Heart right ventricle (tissue), 16 donors: ENCODE measurements around the gene ACAN. TPM values are rescaled to one million over a fixed set of nuclear protein-coding genes. Genes with fewer than 3 reads are reported as not detected.

Source experiments
- ATAC-seq, 8 donors: fragments of 200-7000 bp; cut with Tn5 transposase; one replicate each; pipeline ENCODE4 v1.9.1; 2020; ENCODE audit warnings: mild to moderate bottlenecking in 8 of 8, moderate library complexity in 8 of 8, moderate number of reproducible peaks in 1 of 8
- DNase-seq, 2 donors: peaks; one replicate each; pipeline ENCODE4 v3.0.0-alpha.2; 2020
- H3K27ac ChIP-seq, 10 donors: fragments of 200-600 bp; sonication (generic) in 2 of 10; one replicate each; pipeline versions ENCODE4 v1.5.0 to v1.8.0; 2020 to 2022; ENCODE audit warnings: mild to moderate bottlenecking in 3 of 10
- H3K27me3 ChIP-seq, 7 donors: fragments of 200-600 bp; one replicate each; pipeline ENCODE4 v1.8.0; 2021 to 2022; ENCODE audit warnings: mild to moderate bottlenecking in 2 of 7
- H3K36me3 ChIP-seq, 9 donors: fragments of 200-600 bp; sonication (generic) in 1 of 9; one replicate each; pipeline versions ENCODE4 v1.5.0 to v1.8.0; 2020 to 2022; ENCODE audit warnings: mild to moderate bottlenecking in 2 of 9
- H3K4me1 ChIP-seq, 9 donors: fragments of 200-600 bp; sonication (generic) in 1 of 9; one replicate each; pipeline versions ENCODE4 v1.5.0 to v1.8.0; 2020 to 2022; ENCODE audit warnings: mild to moderate bottlenecking in 4 of 9
- H3K4me3 ChIP-seq, 10 donors: fragments of 200-600 bp; sonication (generic) in 2 of 10; one replicate each; pipeline versions ENCODE4 v1.5.0 to v1.8.0; 2020 to 2022; ENCODE audit warnings: mild to moderate bottlenecking in 7 of 10, moderate library complexity in 2 of 10
- H3K9me3 ChIP-seq, 11 donors: fragments of 200-600 bp in 10 of 11; sonication (generic) in 2 of 11; one replicate each; pipeline versions ENCODE4 v1.5.0 to v1.8.0; 2013 to 2022; ENCODE audit warnings: mild to moderate bottlenecking in 2 of 11, control low read depth in 1 of 11, moderate library complexity in 1 of 11
- CTCF ChIP-seq, 9 donors: fragments of 200-600 bp; sonication (generic) in 2 of 9; IDR thresholded peaks; one replicate each; pipeline versions ENCODE4 v1.5.0 to v1.8.0; 2021 to 2022; ENCODE audit warnings: antibody characterized with exemption in 9 of 9, mild to moderate bottlenecking in 5 of 9, moderate library complexity in 1 of 9
- WGBS, 2 donors: extraction: QIAGEN DNeasy Blood & Tissue Kit; methylation state at CpG; one replicate each; pipeline ENCODE4 v1.1.7; 2013; ENCODE audit warnings: inconsistent platforms in 1 of 2; 5-methylcytosine and 5-hydroxymethylcytosine counted together
- intact Hi-C, 10 donors: fragments of 100-400 bp; cut with DNase I; formaldehyde crosslinking; loops; one replicate each; pipeline versions ENCODE4 v1.11.1 to v1.14.2; 2022
- polyA plus RNA-seq, 2 donors: library from polyadenylated mRNA; stranded (reverse); fragments of 200-250 nt; gene quantifications; one replicate each; pipeline ENCODE4 v1.2.3, GENCODE V29; 2013
- total RNA-seq, 10 donors: library from RNA; stranded (reverse); fragmentation: NEBNext Ultra II Directional in 3 of 10; extraction: Animal tissue kit (Norgen Biotek cat#: 25700) in 3 of 10; gene quantifications; one replicate each; pipeline versions ENCODE4 v1.2.1 to v1.2.4, GENCODE V29; 2021 to 2023
- donor health status: Arrhythmogenic right ventricular cardiomyopathy.
- donor health status: ischemic (EF 13 %, LVEDD 7.1; RV severe dilation, severe dysfunction).
- donor health status: healthy with polysubstance abuse.
- donor health status: DM: no; HTN: yes; CAD: no.
- donor health status: DM: no; HTN: no; CAD: no.
- donor health status: ischemic (EF 25% LVEDD 6.9; RV normal size, moderate dysfunction).
- donor health status: ischemic (EF 25% LVEDD 5.7; RV mildly dilated, moderate dysfunction).
- donor health status: healthy.
- donor health status: DM: yes; HTN: yes; CAD: no.
- donor health status: Ischemic cardiomyopathy.
- donor health status: ischemic (EF 35%, LVEDD 5.7; RV mildly dilated, moderate dysfunction).
- donor health status: nonischemic (EF 11% LVEDD 7.7; RV severe dilation, severe dysfunction).
- donor health status: DM: yes; HTN: yes; CAD: no.
- donor health status: PGD.
- donor health status: ischemic (EF 29% LVEDD 5.4; RV normal size, mild dysfunction).
- donor health status: nonischemic (EF 23%, LVEDD 6.1; RV moderate dilation, normal function).

Gene ACAN
- total and polyA plus RNA-seq, 12 donors, result 0.08 to 0.66 (median 0.19) TPM; not detected in 2

DNA sequence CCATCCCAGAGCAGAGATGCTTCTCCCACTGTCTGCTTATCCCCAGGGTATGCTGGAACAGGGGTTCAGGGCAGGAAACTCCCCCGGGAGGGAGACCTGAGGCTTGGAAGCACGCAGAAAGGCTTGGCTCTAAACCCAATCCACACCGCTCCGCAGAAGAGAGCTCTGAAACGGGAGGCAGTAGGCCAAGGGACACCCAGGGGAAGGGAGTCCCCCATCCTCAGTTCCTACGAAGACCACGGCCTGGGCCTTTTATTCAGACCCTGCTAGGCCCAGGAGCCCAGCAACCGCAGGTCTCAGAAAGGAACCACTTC, 93.9 kb downstream of the ACAN start:
- DNase-seq (no peak), ATAC-seq (no peak)
- Histone ChIP-seq H3K27ac (peak overlapping the region in 9 of 10 donors; percentile 37 to 91 (median 79)), H3K4me1 (peaks cover 27 to 78% (median 44%) of the 10 kb centered on the region in 9 donors), H3K27me3 (peaks cover 0 to 24% (median 0%) of the 10 kb centered on the region in 7 donors), H3K36me3 (peaks cover 0 to 34% (median 18%) of the 10 kb centered on the region in 9 donors), H3K4me3 (peak overlapping the region in 3 of 10 donors; percentile 11 to 33 (median 13)), H3K9me3 (no peaks in the 10 kb centered on the region)
- 8 to 11% methylated on average over 8 of the region's 8 CpGs for whole genome bisulfite sequencing, 2 donors
- TF ChIP-seq CTCF (IDR thresholded peaks at IDR 0.05), result no peak
- intact Hi-C loops, result loop anchor here in 4 of 10 donors (2.0 to 10.0 kb wide), 4 partner anchors 242 to 276 kb away; partner anchors contain the start of gene AEN (in 4 of the 4)

- peak; percentile 80 to 96 (median 92) for ATAC-seq
- Histone ChIP-seq H3K36me3 (peaks cover 0 to 40% (median 23%) of the 10 kb centered on the region in 9 donors), H3K4me1 (peaks cover 27 to 81% (median 47%) of the 10 kb centered on the region in 9 donors)
Observed at GRCh38 chr15:88897456-88898194, 94.4 kb downstream of the ACAN start.

GRCh38 chr15:88898736-88899135, 95.5 kb downstream of the ACAN start:
- Histone ChIP-seq H3K4me1 (peaks cover 27 to 90% (median 48%) of the 10 kb centered on the region in 9 donors), H3K27me3 (peaks cover 0 to 24% (median 0%) of the 10 kb centered on the region in 7 donors), H3K4me3 (no peak overlapping the region), H3K27ac (peak overlapping the region in 5 of 10 donors; percentile 12 to 91 (median 77)), H3K36me3 (peaks cover 0 to 51% (median 30%) of the 10 kb centered on the region in 9 donors), H3K9me3 (no peaks in the 10 kb centered on the region)
- WGBS, 2 donors, result 89 to 92% methylated on average over 15 of the region's 15 CpGs
- intact Hi-C loops, result loop anchor here in 4 of 10 donors (5.0 to 10.0 kb wide), 3 partner anchors 244 to 276 kb away; partner anchors contain the start of gene AEN (in 3 of the 4)
- DNase-seq (no peak), ATAC-seq (no peak)
- TF ChIP-seq CTCF (IDR thresholded peaks at IDR 0.05), result no peak

More at GRCh38 chr15:88897456-88898194, 94.4 kb downstream of the ACAN start:
- Histone ChIP-seq H3K4me3 (peak overlapping the region in 1 of 10 donors; percentile 33), H3K27me3 (peaks cover 0 to 24% (median 0%) of the 10 kb centered on the region in 7 donors), H3K9me3 (no peaks in the 10 kb centered on the region), H3K27ac (peak overlapping the region; percentile 37 to 91 (median 78))
- peak; percentile 86 to 91 for DNase-seq
- TF ChIP-seq CTCF (IDR thresholded peaks at IDR 0.05), result peak; percentile 59 to 92 (median 74)
- 24 to 26% methylated on average over 12 of the region's 12 CpGs for WGBS, 2 donors
- intact Hi-C loops, result loop anchor here in 4 of 10 donors (2.0 to 10.0 kb wide), 4 partner anchors 243 to 277 kb away; partner anchors contain the start of gene AEN (in 4 of the 4)

DNA sequence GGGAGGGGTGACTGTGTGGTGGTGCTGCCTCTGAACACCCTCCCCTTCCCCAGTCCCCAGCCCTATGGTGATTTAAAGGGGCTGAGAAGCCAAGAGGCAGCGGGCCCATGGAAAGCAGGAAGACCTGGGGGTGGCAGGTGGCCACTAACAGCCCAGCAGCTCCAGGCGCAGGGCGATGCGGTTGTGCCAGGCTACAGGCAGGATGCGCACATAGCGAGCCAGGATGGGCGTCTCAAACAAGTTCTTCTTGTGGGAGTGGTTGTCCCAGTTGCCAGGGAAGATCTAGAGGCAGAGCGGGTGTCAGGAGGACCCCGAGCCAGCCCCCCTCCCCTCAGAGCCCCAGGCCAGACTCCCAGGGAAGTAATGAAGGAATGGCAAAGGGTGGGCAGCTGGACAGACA, 96.0 kb downstream of the ACAN start:
- Histone ChIP-seq H3K9me3 (no peaks in the 10 kb centered on the region), H3K27ac (peak overlapping the region in 2 of 10 donors; percentile 87 to 91), H3K4me3 (no peak overlapping the region), H3K36me3 (peaks cover 0 to 56% (median 34%) of the 10 kb centered on the region in 9 donors), H3K27me3 (peaks cover 0 to 20% (median 0%) of the 10 kb centered on the region in 7 donors), H3K4me1 (peaks cover 26 to 91% (median 47%) of the 10 kb centered on the region in 9 donors)
- WGBS, 2 donors, result 94% methylated on average over 9 of the region's 9 CpGs
- no peak for TF ChIP-seq CTCF (IDR thresholded peaks at IDR 0.05)
- intact Hi-C loops, result loop anchor here in 4 of 10 donors (5.0 to 10.0 kb wide), 3 partner anchors 244 to 277 kb away; partner anchors contain the start of gene AEN (in 3 of the 4)
- ATAC-seq (no peak), DNase-seq (no peak)
